ENCODE data around the gene CORO7. TPM values are rescaled to one million over a fixed set of nuclear protein-coding genes. Genes with fewer than 3 reads are reported as not detected.

Gene CORO7
- total RNA-seq, 1 donor = 17.7 TPM

GRCh38 chr16:4328782-4329775 lies 87.3 kb downstream of the CORO7 start:
- peak overlapping the region; percentile 58 for H3K27ac ChIP-seq (ENCODE audit: low read depth, low read length)
- H3K9me3 ChIP-seq (ENCODE audit: low read depth, low read length) = no peaks in the 10 kb centered on the region
- H3K36me3 ChIP-seq (ENCODE audit: insufficient read depth, low read length) = peaks cover 5% of the 10 kb centered on the region
- no peaks in the 10 kb centered on the region for H3K27me3 ChIP-seq (ENCODE audit: insufficient read depth, low read length)
- no peak overlapping the region for H2AFZ ChIP-seq (ENCODE audit: low read length)
- peaks cover 21% of the 10 kb centered on the region for H3K4me1 ChIP-seq (ENCODE audit: insufficient read depth, low read length)
- peak; percentile 94 for DNase-seq (ENCODE audit: insufficient read length, low spot score, missing footprints)
- TF ChIP-seq CTCF (IDR thresholded peaks at IDR 0.05; ENCODE audit: extremely low read depth, low read depth, low read length) = no peak
- H3K79me2 ChIP-seq (ENCODE audit: insufficient read depth, low read length) = peaks cover 89% of the 10 kb centered on the region
- peak overlapping the region; percentile 70 for H3K4me3 ChIP-seq (ENCODE audit: insufficient read depth, low read length)
- peaks cover 64% of the 10 kb centered on the region for H4K20me1 ChIP-seq (ENCODE audit: insufficient read depth, low read length)
- H3K4me2 ChIP-seq (ENCODE audit: insufficient read depth, low read length) = peak overlapping the region; percentile 85

GRCh38 chr16:4328046-4328781 lies 88.2 kb downstream of the CORO7 start:
- DNase-seq (ENCODE audit: insufficient read length, low spot score, missing footprints) = peak; percentile 100
- peak overlapping the region; percentile 85 for H3K4me2 ChIP-seq (ENCODE audit: insufficient read depth, low read length)
- no peaks in the 10 kb centered on the region for H3K9me3 ChIP-seq (ENCODE audit: low read depth, low read length)
- H2AFZ ChIP-seq (ENCODE audit: low read length) = peak overlapping the region; percentile 29
- H3K79me2 ChIP-seq (ENCODE audit: insufficient read depth, low read length) = peaks cover 92% of the 10 kb centered on the region
- peak; percentile 64 for TF ChIP-seq CTCF (IDR thresholded peaks at IDR 0.05; ENCODE audit: extremely low read depth, low read depth, low read length)
- H3K27me3 ChIP-seq (ENCODE audit: insufficient read depth, low read length) = no peaks in the 10 kb centered on the region
- H3K4me1 ChIP-seq (ENCODE audit: insufficient read depth, low read length) = peaks cover 29% of the 10 kb centered on the region
- H3K27ac ChIP-seq (ENCODE audit: low read depth, low read length) = peak overlapping the region; percentile 58
- peaks cover 68% of the 10 kb centered on the region for H4K20me1 ChIP-seq (ENCODE audit: insufficient read depth, low read length)
- H3K36me3 ChIP-seq (ENCODE audit: insufficient read depth, low read length) = peaks cover 3% of the 10 kb centered on the region
- H3K4me3 ChIP-seq (ENCODE audit: insufficient read depth, low read length) = peak overlapping the region; percentile 70

GRCh38 chr16:4327386-4328045 lies 88.9 kb downstream of the CORO7 start:
- Histone ChIP-seq H3K9me3 (ENCODE audit: low read depth, low read length) (no peaks in the 10 kb centered on the region), H4K20me1 (ENCODE audit: insufficient read depth, low read length) (peaks cover 68% of the 10 kb centered on the region), H3K4me3 (ENCODE audit: insufficient read depth, low read length) (peak overlapping the region; percentile 70), H3K27ac (ENCODE audit: low read depth, low read length) (peak overlapping the region; percentile 58), H3K4me2 (ENCODE audit: insufficient read depth, low read length) (peak overlapping the region; percentile 85), H2AFZ (ENCODE audit: low read length) (no peak overlapping the region), H3K36me3 (ENCODE audit: insufficient read depth, low read length) (no peaks in the 10 kb centered on the region), H3K79me2 (ENCODE audit: insufficient read depth, low read length) (peaks cover 92% of the 10 kb centered on the region), H3K27me3 (ENCODE audit: insufficient read depth, low read length) (no peaks in the 10 kb centered on the region), H3K4me1 (ENCODE audit: insufficient read depth, low read length) (peaks cover 29% of the 10 kb centered on the region)
- DNase-seq (ENCODE audit: insufficient read length, low spot score, missing footprints) = peak; percentile 92
- TF ChIP-seq CTCF (IDR thresholded peaks at IDR 0.05; ENCODE audit: extremely low read depth, low read depth, low read length) = no peak
